Activated CD8-positive, alpha-beta T cell treated with anti-CD3 and anti-CD28 coated beads, Interleukin-2, amount 10 ng/mL, durations not matched to agents 7 days and 5 days (primary cell): ENCODE measurements around the gene CITED4. TPM values are rescaled to one million over a fixed set of nuclear protein-coding genes. Genes with fewer than 3 reads are reported as not detected.

ENCODE experiments used
- ATAC-seq: fragments of 150-1000 bp; cut with Tn5 transposase; one replicate; pipeline ENCODE4 v1.10.0; 2021; ENCODE audit warnings: moderate library complexity
- CTCF ChIA-PET: fragments of 350-600 bp; sonication (Branson Sonifier 250); formaldehyde crosslinking; loops from one replicate; lab custom pipeline; 2021; ENCODE audit warnings: antibody characterized with exemption; lab: Charles Lee
- POLR2A ChIA-PET: fragments of 350-600 bp; sonication (Branson Sonifier 250); formaldehyde crosslinking; loops from one replicate; lab custom pipeline; 2021; ENCODE audit warnings: antibody characterized with exemption; lab: Charles Lee
- DNase-seq: peaks from one replicate; pipeline ENCODE4 v3.0.0-alpha.2; 2020
- H3K27ac Mint-ChIP-seq: one replicate; pipeline ENCODE4 v1.8.0; 2021; ENCODE audit warnings: mild to moderate bottlenecking, mixed read lengths
- H3K27me3 Mint-ChIP-seq: one replicate; pipeline ENCODE4 v1.8.0; 2021; ENCODE audit warnings: low read depth, mixed read lengths
- H3K36me3 Mint-ChIP-seq: one replicate; pipeline ENCODE4 v1.8.0; 2021; ENCODE audit warnings: low read depth, mixed read lengths
- H3K4me1 Mint-ChIP-seq: one replicate; pipeline ENCODE4 v1.8.0; 2021; ENCODE audit warnings: low read depth, mixed read lengths
- H3K4me3 Mint-ChIP-seq: one replicate; pipeline ENCODE4 v1.8.0; 2021; ENCODE audit warnings: mild to moderate bottlenecking, mixed read lengths
- H3K9me3 Mint-ChIP-seq: one replicate; pipeline ENCODE4 v1.8.0; 2022; ENCODE audit warnings: mixed read lengths; ENCODE audit not compliant: insufficient read depth
- total RNA-seq, 2 experiments: library from RNA; stranded (reverse); gene quantifications; one replicate each; pipeline ENCODE4 v1.2.3, GENCODE V29; 2021

Gene CITED4
- total RNA-seq, 2 experiments from 2014 or later = 9.1 to 10.0 TPM

DNA sequence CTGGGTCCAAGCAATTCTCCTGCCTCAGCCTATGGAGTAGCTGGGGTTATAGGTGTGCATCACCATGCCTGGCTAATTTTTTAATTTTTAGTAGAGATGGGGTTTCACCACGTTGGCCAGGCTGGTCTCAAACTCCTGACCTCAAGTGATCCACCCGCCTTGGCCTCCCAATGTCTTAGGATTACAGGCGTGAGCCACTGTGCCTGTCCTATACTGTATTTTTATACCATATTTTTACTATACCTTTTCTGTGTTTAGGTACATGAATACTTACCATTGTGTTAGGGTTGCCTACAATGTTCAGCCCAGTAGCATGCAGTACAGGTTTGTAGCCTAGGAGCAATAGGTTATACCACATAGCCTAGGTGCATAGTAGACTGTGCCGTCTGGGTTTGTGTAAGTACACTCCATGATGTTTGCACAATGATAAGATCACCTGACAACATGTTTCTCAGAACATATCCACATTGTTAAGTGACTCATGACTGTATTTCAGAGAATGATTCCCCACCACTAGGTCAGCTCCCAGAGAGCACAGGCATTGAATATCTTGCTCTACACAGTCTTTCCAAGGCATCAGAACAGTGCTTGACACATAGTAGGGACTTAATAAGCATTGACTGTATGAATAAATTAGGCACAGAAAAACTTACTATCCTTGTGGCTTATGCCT lies 6.0 kb upstream of the CITED4 start:
- Mint-ChIP-seq H3K9me3 (peaks cover 4% of the 10 kb centered on the region), H3K4me1 (peaks cover 32% of the 10 kb centered on the region), H3K27me3 (no peaks in the 10 kb centered on the region), H3K27ac (no peak overlapping the region), H3K4me3 (no peak overlapping the region), H3K36me3 (no peaks in the 10 kb centered on the region)
- DNase-seq (no peak), ATAC-seq (peak; percentile 79)
- ChIA-PET POLR2A (interaction anchor here (0.8 kb wide), 1 partner anchor 177 kb away, joined by 6 read pairs; the partner anchor contains the start of gene NFYC), CTCF (interaction anchor here (0.9 to 3.9 kb wide), 4 partner anchors 13 to 94 kb away, joined by 3 to 13 read pairs (median 6); no protein-coding TSS in a partner anchor)

DNA sequence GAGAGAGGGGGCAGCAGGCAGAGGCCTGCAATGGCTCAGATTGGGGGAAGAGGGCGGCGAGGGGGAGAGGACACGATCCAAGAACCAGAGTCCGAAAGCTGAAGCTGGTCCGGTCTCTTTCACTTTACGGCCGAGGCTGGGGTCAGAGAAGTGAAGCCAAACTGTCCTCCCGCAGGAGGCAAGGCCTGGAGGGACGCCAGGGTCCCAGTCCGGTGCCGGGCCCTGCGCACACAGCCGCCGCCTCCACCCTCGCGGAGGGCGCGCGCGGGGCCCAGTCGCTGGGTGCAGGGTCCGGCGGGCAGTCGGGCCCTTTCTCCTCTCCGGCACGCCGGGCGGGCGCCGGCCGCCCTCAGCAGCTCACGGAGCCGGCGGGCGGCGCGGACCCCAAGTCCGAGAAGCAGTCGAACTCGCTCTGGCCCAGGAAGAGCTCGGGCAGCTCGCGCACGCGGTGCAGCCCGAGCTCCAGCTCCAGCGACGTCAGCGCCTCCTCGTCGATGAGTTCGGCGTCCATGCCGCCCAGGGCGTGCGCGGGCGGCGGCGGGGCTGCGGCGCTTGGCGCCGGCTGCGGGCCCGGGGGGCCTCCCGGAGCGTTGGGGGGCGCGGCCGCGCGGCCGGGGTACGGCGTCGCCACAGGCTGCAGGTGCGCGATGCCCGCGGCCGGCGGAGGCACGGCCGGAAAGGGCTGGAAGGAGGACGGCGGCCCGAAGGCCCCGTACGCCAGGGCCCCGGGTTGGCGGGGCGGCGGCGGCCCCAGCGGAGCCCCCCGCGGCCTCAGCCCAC lies 749 bp downstream of the CITED4 start:
- ChIA-PET CTCF (interaction anchor here (0.7 to 8.1 kb wide), 17 partner anchors 8 to 329 kb away, joined by 3 to 130 read pairs (median 5); no protein-coding TSS in a partner anchor), POLR2A (interaction anchor here (0.9 to 3.0 kb wide), 7 partner anchors 20 to 170 kb away, joined by 3 to 15 read pairs (median 9); partner anchors contain the start of genes CTPS1 and NFYC)
- ATAC-seq (no peak), DNase-seq (peak; percentile 51)
- peak overlapping the region; percentile 79 for H3K4me3 Mint-ChIP-seq
- peaks cover 21% of the 10 kb centered on the region for H3K27me3 Mint-ChIP-seq
- no peaks in the 10 kb centered on the region for H3K9me3 Mint-ChIP-seq
- peaks cover 3% of the 10 kb centered on the region for H3K36me3 Mint-ChIP-seq
- peaks cover 30% of the 10 kb centered on the region for H3K4me1 Mint-ChIP-seq
- peak overlapping the region; percentile 88 for H3K27ac Mint-ChIP-seq

DNA sequence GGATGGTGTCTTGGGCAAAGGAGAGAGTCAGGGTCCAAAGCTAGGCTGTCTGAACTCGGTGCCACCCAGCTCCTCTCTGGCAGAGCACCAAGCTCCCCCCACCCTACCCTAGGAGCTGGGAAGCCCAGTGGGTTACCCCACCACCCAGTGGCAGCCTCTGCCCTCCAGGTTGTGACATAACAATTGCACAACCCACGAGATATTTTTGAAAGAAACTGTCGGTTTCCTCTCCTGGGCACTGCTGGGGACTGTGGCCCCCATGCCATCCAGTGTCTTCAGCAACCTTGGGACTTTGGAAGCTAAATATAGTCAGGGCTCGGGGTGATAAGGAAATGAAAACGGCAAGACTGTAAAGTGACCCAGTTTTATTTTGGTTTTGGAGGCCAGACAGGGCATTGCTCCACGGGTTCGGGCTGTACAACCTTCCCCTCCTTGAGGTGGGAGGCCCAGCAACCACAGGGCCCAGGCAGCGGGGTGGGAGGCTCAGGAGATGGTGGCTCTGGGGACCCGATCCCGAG lies 1.4 kb downstream of the CITED4 start:
- ChIA-PET CTCF (interaction anchor here (0.7 to 8.1 kb wide), 5 partner anchors 12 to 89 kb away, joined by 3 to 130 read pairs (median 6); no protein-coding TSS in a partner anchor), POLR2A (interaction anchor here (3.0 kb wide), 1 partner anchor 169 kb away, joined by 14 read pairs; the partner anchor contains the start of gene NFYC)
- Mint-ChIP-seq H3K27ac (peak overlapping the region; percentile 88), H3K27me3 (peaks cover 21% of the 10 kb centered on the region), H3K4me1 (peaks cover 30% of the 10 kb centered on the region), H3K9me3 (no peaks in the 10 kb centered on the region), H3K36me3 (peaks cover 3% of the 10 kb centered on the region), H3K4me3 (peak overlapping the region; percentile 79)
- DNase-seq = no peak
- no peak for ATAC-seq

DNA sequence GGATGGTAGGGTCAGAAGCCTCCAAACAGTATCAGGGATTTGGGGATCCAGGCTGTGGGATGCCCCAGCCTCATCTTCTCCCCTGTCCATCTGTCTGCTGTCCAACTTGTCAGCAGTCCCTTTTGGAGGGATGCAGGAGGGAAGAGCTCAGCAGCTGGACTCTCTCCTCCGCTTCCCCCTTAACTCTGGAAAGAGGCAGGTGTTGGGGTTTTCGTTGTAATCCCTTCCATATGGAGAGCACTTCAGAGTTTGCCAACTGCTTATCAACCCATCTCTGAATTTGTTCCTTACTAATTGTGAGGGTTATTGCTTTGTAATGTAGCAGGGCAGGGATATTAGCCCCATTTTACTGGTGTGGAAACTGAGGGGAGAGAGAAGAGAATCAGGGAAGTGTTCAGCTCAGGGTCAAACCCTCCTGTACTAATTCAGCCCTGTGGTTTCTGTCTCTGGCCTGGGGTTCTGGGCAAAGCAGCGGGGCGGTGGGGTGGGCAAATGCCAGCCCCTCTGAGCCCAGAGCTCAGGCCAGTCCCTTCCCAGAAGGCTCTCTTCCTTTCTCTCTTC lies 3.2 kb downstream of the CITED4 start:
- CTCF ChIA-PET = interaction anchor here (0.6 to 8.1 kb wide), 6 partner anchors 9 to 190 kb away, joined by 3 to 130 read pairs (median 4); no protein-coding TSS in a partner anchor
- no peak for ATAC-seq
- Mint-ChIP-seq H3K36me3 (peaks cover 3% of the 10 kb centered on the region), H3K9me3 (no peaks in the 10 kb centered on the region), H3K27me3 (peaks cover 21% of the 10 kb centered on the region), H3K27ac (no peak overlapping the region), H3K4me1 (peaks cover 21% of the 10 kb centered on the region), H3K4me3 (no peak overlapping the region)
- POLR2A ChIA-PET = interaction anchor here (0.7 to 1.1 kb wide), 3 partner anchors 9 to 96 kb away, joined by 3 read pairs; no protein-coding TSS in a partner anchor
- no peak for DNase-seq

DNA sequence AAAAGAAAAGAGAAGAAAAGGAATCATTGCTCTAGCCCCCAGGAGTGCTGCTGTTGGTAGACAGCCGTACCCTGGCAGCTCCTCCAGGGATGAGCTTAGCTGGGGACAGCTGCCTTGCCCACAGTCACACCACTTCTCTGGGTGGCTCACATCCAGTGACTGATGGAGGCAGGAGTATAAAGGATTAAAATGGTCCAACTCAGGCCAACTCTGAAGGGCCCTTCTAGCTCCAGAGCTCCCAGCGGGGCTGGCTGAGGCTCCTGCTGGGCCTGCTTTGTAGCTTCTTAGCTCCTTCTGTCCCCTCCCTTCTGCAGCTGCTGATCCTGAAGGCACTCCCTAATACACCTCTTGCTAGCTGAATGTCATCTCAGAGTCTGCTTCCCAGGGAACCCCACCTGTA lies 4.4 kb downstream of the CITED4 start:
- H3K27ac Mint-ChIP-seq = no peak overlapping the region

DNA sequence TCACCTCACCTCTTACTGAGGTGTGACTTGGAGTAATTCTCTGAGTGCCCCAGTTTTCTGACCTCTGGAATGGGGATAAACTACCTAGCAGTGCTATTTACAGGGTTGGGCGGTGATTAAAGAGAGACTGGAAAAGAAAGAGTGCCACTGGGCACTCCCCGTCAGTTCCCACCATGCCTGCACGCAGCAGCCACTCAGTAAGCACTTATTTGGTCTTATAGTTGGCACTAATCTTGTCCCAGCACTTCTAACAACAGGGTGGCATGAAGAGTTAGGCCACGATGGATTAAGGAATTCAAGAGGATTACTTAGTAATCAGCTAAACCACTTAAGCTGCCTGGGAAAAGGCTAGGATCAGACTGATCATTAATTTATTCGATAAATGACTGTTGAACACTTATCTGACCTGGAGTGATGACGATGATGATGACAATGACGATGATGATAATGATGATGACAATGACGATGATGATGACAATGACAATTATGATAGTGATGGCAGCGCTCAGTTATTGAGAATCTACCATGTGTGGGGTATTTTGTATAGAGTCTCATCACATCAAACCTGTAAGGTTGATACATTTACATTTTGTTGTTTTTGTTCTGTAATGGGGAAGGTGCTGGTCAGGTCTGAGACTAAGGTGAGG lies 5.4 kb downstream of the CITED4 start:
- H3K36me3 Mint-ChIP-seq = peaks cover 3% of the 10 kb centered on the region
- no peaks in the 10 kb centered on the region for H3K9me3 Mint-ChIP-seq
- H3K27ac Mint-ChIP-seq = no peak overlapping the region
- ChIA-PET POLR2A (no interaction called here), CTCF (interaction anchor here (1.0 to 8.1 kb wide), 4 partner anchors 85 to 325 kb away, joined by 3 to 130 read pairs (median 4); no protein-coding TSS in a partner anchor)
- H3K4me3 Mint-ChIP-seq = no peak overlapping the region
- H3K27me3 Mint-ChIP-seq = peaks cover 21% of the 10 kb centered on the region
- H3K4me1 Mint-ChIP-seq = peaks cover 5% of the 10 kb centered on the region
- no peak for ATAC-seq
- DNase-seq = no peak

More for the DNA sequence above, 4.4 kb downstream of the CITED4 start:
- peaks cover 3% of the 10 kb centered on the region for H3K36me3 Mint-ChIP-seq
- no peak overlapping the region for H3K4me3 Mint-ChIP-seq
- peaks cover 21% of the 10 kb centered on the region for H3K27me3 Mint-ChIP-seq
- ATAC-seq (no peak), DNase-seq (no peak)
- H3K4me1 Mint-ChIP-seq = peaks cover 9% of the 10 kb centered on the region
- POLR2A ChIA-PET = interaction anchor here (1.2 kb wide), 1 partner anchor 123 kb away, joined by 4 read pairs; no protein-coding TSS in a partner anchor
- H3K9me3 Mint-ChIP-seq = no peaks in the 10 kb centered on the region
- CTCF ChIA-PET = interaction anchor here (1.0 to 8.1 kb wide), 6 partner anchors 9 to 232 kb away, joined by 3 to 130 read pairs (median 4); no protein-coding TSS in a partner anchor

DNA sequence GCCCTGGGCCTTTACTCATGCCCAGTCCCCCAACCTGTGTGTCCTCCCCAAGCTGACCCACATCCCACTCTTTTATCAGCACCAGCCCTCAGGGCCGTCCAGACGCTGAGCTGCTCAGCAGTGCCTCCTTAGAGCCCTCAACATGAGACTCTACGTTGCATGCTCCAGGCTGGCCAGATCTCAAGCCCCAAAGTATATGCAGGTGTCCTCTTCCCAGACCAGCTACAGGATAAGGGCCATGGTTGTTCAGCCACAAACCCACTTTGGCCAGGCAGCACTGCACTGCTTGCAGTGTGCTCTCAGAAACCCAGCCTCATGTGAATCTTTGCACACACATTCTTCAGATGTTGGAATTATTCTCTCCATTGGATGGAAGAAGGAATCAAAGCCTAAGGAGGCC lies 6.0 kb downstream of the CITED4 start:
- POLR2A ChIA-PET = no interaction called here
- peaks cover 5% of the 10 kb centered on the region for H3K4me1 Mint-ChIP-seq
- no peak overlapping the region for H3K4me3 Mint-ChIP-seq
- ATAC-seq (no peak), DNase-seq (no peak)
- CTCF ChIA-PET = interaction anchor here (1.0 to 8.1 kb wide), 6 partner anchors 12 to 324 kb away, joined by 3 to 130 read pairs (median 4); no protein-coding TSS in a partner anchor
- H3K9me3 Mint-ChIP-seq = no peaks in the 10 kb centered on the region
- no peak overlapping the region for H3K27ac Mint-ChIP-seq
- peaks cover 3% of the 10 kb centered on the region for H3K36me3 Mint-ChIP-seq
- H3K27me3 Mint-ChIP-seq = peaks cover 25% of the 10 kb centered on the region

DNA sequence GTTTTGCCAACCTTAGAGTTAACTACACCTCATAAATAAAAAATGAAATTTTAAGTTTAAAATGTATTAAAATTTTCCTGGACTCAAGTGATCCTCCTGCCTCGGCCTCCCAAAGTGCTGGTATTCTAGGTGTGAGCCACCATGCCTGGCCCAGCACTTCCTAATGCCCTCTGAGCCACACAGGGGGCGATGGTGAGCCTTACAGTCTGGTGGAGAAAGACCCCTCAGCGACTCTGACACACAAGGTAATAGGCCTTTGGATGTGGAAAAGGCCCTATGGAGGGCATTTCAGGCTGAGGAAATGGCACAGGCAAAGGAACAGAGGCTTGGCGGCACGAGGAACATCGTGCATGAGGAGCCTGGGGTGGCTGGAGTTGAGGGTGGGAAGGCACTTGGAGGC lies 6.7 kb downstream of the CITED4 start:
- ATAC-seq = no peak
- Mint-ChIP-seq H3K9me3 (no peaks in the 10 kb centered on the region), H3K27me3 (peaks cover 21% of the 10 kb centered on the region), H3K27ac (no peak overlapping the region), H3K36me3 (no peaks in the 10 kb centered on the region), H3K4me3 (no peak overlapping the region), H3K4me1 (peaks cover under 1% of the 10 kb centered on the region)
- CTCF ChIA-PET = interaction anchor here (1.0 to 8.1 kb wide), 6 partner anchors 12 to 323 kb away, joined by 3 to 130 read pairs (median 4); no protein-coding TSS in a partner anchor
- DNase-seq = no peak
- POLR2A ChIA-PET = no interaction called here

DNA sequence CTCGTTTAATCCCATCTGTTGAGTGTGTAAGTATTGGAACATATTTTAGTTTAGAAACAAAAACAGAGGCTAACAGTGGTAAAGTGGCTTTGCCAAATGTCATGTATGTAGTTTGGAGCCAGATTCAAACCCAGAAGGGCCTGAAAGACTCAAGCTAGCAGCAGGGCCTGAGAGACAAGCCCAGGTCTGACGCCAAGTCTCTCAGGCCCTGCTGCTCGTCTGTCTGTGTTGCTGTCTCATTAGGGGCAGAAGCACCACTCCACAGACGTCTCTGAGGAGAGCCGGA lies 8.3 kb downstream of the CITED4 start:
- H3K36me3 Mint-ChIP-seq = no peaks in the 10 kb centered on the region
- H3K9me3 Mint-ChIP-seq = no peaks in the 10 kb centered on the region
- ChIA-PET CTCF (interaction anchor here (0.9 to 9.4 kb wide), 7 partner anchors 9 to 150 kb away, joined by 3 to 273 read pairs (median 9); partner anchors contain the start of gene CITED4), POLR2A (interaction anchor here (1.9 kb wide), 1 partner anchor 162 kb away, joined by 7 read pairs; the partner anchor contains the start of gene NFYC)
- H3K27ac Mint-ChIP-seq = no peak overlapping the region
- ATAC-seq (no peak), DNase-seq (no peak)
- H3K4me1 Mint-ChIP-seq = peaks cover 13% of the 10 kb centered on the region
- H3K4me3 Mint-ChIP-seq = no peak overlapping the region
- H3K27me3 Mint-ChIP-seq = peaks cover 9% of the 10 kb centered on the region

DNA sequence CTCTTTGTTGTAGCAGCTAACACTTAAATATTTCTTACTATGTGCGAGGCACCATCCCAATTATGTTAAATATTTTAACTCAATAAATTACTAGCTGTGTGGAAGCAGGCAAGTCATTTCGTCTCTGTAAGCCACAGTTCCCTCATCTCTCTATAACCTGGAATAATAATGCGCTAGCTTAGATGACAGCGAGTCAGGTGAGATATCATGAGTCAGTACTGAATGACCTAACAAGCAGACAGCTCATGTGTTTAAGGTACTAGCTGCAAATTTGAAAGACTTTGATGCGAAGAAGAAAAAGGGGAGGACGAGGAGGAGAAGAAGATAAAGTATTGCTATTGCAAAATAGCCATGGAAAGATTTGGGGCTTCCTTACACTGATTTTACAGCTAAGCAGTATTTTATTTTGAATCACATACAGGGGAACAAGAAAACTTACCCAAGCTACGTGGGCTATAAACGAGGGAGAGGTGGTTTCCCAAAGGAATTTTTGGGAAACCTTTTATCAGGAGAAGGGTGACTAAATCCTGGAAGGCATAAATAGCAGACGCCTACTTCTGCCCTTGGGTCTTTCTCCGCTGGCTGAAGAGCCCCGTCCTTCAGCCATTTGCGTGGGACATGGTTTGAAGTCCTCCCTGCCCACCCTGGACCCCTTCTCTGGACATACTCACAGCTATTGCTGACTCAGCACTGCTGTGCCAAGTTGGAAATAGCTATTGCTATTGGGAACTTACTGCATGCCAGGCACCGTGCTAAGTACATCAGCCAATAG lies 8.9 kb downstream of the CITED4 start:
- H3K27me3 Mint-ChIP-seq = peaks cover 6% of the 10 kb centered on the region
- CTCF ChIA-PET = interaction anchor here (0.7 to 9.4 kb wide), 10 partner anchors 8 to 228 kb away, joined by 3 to 273 read pairs (median 5); partner anchors contain the start of gene CITED4
- H3K4me3 Mint-ChIP-seq = no peak overlapping the region
- H3K27ac Mint-ChIP-seq = no peak overlapping the region
- POLR2A ChIA-PET = interaction anchor here (0.7 to 1.9 kb wide), 2 partner anchors 9 to 162 kb away, joined by 3 to 7 read pairs; partner anchors contain the start of genes CITED4 and NFYC
- no peaks in the 10 kb centered on the region for H3K36me3 Mint-ChIP-seq
- ATAC-seq (no peak), DNase-seq (no peak)
- H3K9me3 Mint-ChIP-seq = no peaks in the 10 kb centered on the region
- H3K4me1 Mint-ChIP-seq = peaks cover 14% of the 10 kb centered on the region
